ENCODE data around the gene DTX1. TPM values are rescaled to one million over a fixed set of nuclear protein-coding genes. Genes with fewer than 3 reads are reported as not detected.

Gene DTX1
- total and polyA plus RNA-seq, 2 donors (not counting 1 experiment from before 2014, with no cell fraction given): 47.0 to 49.5 TPM

DNA sequence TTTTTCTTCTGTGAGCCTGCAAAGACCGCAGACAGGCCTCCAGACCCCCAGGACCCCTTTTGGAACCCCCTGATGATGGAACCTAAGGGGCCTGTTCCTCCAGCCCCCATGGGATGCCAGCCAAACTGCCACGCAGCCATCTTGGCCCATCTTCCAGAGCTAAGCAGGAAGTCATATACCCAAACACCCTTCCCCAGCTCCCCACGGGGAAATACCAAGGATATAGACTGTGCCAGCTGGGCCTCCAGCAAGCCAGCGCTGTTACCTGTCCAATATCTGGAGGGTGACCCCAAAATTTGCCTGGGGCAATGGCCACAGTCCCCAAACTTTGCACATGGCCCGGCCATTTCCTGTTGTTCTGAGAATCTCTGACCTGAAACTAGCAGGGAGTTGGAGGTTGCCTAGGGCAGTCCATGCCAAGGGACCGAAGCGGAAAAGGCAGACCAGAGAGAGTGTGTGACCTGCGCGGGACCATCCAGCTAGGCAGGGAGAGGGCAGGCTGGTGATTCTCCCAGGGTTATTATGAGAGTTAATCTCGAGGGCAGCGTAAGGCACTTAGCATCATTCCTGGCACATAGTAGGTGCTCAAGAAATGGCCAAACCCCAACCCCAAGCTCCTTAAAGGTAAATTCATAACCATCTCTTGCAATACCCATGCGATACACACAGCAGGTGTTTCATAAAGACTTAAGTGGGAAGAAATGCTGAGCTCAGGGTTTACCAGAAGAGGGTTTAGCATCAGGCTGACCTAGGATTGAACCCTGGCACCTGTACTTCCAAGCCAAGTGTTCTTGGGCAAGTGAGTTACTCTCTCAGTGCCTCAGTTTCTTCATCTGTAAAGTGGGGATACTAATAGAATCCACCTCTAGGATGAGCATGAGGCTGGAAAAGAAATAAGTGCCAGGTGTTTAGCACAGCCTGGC, 81.6 kb downstream of the DTX1 start:
- Histone ChIP-seq H4K20me1 (ENCODE audit: control insufficient read depth, insufficient read depth, low read length, poor library complexity, severe bottlenecking) (no peaks in the 10 kb centered on the region), H3K4me3 (ENCODE audit: control extremely low read depth in 1 of 5, extremely low read depth in 1 of 5, insufficient read depth in 1 of 5, low read depth in 2 of 5, low read length in 4 of 5) (no peak overlapping the region), H3K9ac (ENCODE audit: low read length) (no peak overlapping the region), H3K4me1 (ENCODE audit: control insufficient read depth in 2 of 2, insufficient read depth in 2 of 2, low read length in 2 of 2) (peaks cover 27 to 38% of the 10 kb centered on the region in 2 donors), H3K79me2 (ENCODE audit: control insufficient read depth, insufficient read depth, low read length) (no peaks in the 10 kb centered on the region), H3K9me3 (ENCODE audit: control extremely low read depth in 1 of 3, control insufficient read depth in 2 of 3, insufficient read depth in 1 of 3, low read length in 2 of 3) (no peaks in the 10 kb centered on the region), H3K27ac (ENCODE audit: low read length in 2 of 2) (no peak overlapping the region), H2AFZ (ENCODE audit: insufficient read depth, low read depth, low read length, poor library complexity, severe bottlenecking) (no peak overlapping the region), H3K27me3 (replicated peaks in 1 of 4; ENCODE audit: control extremely low read depth in 1 of 4, control insufficient read depth in 3 of 4, insufficient read depth in 4 of 4, low read length in 3 of 4) (peaks cover 0 to 21% (median 6%) of the 10 kb centered on the region in 4 experiments), H3K36me3 (replicated peaks in 1 of 2; ENCODE audit: control extremely low read depth in 1 of 2, control insufficient read depth in 1 of 2, extremely low read depth in 1 of 2, insufficient read depth in 2 of 2, low read length in 1 of 2) (no peaks in the 10 kb centered on the region), H3K4me2 (replicated peaks; ENCODE audit: low read depth, low read length, poor library complexity, severe bottlenecking) (no peak overlapping the region)
- ChIA-PET CTCF (interaction anchor here (0.8 to 2.0 kb wide), 4 partner anchors 15 to 146 kb away, joined by 3 to 5 read pairs (median 4); no protein-coding TSS in a partner anchor), POLR2A (no interaction called here)
- ATAC-seq (ENCODE audit: low read depth) (no peak), DNase-seq (no peak)
- Mint-ChIP-seq H3K4me3 (no peak overlapping the region), H3K27me3 (peaks cover 6% of the 10 kb centered on the region), H3K9me3 (ENCODE audit: insufficient read depth) (no peaks in the 10 kb centered on the region), H3K27ac (no peak overlapping the region), H3K4me1 (peaks cover 32% of the 10 kb centered on the region)
- no peak for TF ChIP-seq EZH2 (IDR thresholded peaks at IDR 0.05; ENCODE audit: borderline replicate concordance, insufficient read depth, low read depth, low read length, poor library complexity, severe bottlenecking)
- TF ChIP-seq, protein P1, sequence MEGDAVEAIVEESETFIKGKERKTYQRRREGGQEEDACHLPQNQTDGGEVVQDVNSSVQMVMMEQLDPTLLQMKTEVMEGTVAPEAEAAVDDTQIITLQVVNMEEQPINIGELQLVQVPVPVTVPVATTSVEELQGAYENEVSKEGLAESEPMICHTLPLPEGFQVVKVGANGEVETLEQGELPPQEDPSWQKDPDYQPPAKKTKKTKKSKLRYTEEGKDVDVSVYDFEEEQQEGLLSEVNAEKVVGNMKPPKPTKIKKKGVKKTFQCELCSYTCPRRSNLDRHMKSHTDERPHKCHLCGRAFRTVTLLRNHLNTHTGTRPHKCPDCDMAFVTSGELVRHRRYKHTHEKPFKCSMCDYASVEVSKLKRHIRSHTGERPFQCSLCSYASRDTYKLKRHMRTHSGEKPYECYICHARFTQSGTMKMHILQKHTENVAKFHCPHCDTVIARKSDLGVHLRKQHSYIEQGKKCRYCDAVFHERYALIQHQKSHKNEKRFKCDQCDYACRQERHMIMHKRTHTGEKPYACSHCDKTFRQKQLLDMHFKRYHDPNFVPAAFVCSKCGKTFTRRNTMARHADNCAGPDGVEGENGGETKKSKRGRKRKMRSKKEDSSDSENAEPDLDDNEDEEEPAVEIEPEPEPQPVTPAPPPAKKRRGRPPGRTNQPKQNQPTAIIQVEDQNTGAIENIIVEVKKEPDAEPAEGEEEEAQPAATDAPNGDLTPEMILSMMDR (IDR thresholded peaks at IDR 0.05): no peak
- 69% methylated on average over 9 of the region's 12 CpGs for WGBS (ENCODE audit: insufficient coverage)
- intact Hi-C loops (cut with micrococcal nuclease): no loop called here

GRCh38 chr12:113138826-113139225, 82.3 kb downstream of the DTX1 start:
- ATAC-seq (ENCODE audit: low read depth) (no peak), DNase-seq (no peak)
- peaks cover 34% of the 10 kb centered on the region for H3K4me1 Mint-ChIP-seq
- no peak overlapping the region for H3K4me3 ChIP-seq (ENCODE audit: control extremely low read depth in 1 of 5, extremely low read depth in 1 of 5, insufficient read depth in 1 of 5, low read depth in 2 of 5, low read length in 4 of 5)
- H3K27ac Mint-ChIP-seq: no peak overlapping the region
- ChIA-PET POLR2A (no interaction called here), CTCF (interaction anchor here (0.8 to 2.0 kb wide), 4 partner anchors 14 to 146 kb away, joined by 3 to 5 read pairs (median 4); no protein-coding TSS in a partner anchor)
- no peak overlapping the region for H2AFZ ChIP-seq (ENCODE audit: insufficient read depth, low read depth, low read length, poor library complexity, severe bottlenecking)
- no peak overlapping the region for H3K4me2 ChIP-seq (replicated peaks; ENCODE audit: low read depth, low read length, poor library complexity, severe bottlenecking)
- TF ChIP-seq EZH2 (IDR thresholded peaks at IDR 0.05; ENCODE audit: borderline replicate concordance, insufficient read depth, low read depth, low read length, poor library complexity, severe bottlenecking): no peak
- TF ChIP-seq, protein P1 (IDR thresholded peaks at IDR 0.05): no peak
- intact Hi-C loops (cut with micrococcal nuclease): no loop called here
- H3K9me3 ChIP-seq (ENCODE audit: control extremely low read depth in 1 of 3, control insufficient read depth in 2 of 3, insufficient read depth in 1 of 3, low read length in 2 of 3): no peaks in the 10 kb centered on the region
- peaks cover 27 to 38% of the 10 kb centered on the region in 2 donors for H3K4me1 ChIP-seq (ENCODE audit: control insufficient read depth in 2 of 2, insufficient read depth in 2 of 2, low read length in 2 of 2)
- H4K20me1 ChIP-seq (ENCODE audit: control insufficient read depth, insufficient read depth, low read length, poor library complexity, severe bottlenecking): no peaks in the 10 kb centered on the region
- no peaks in the 10 kb centered on the region for H3K36me3 ChIP-seq (replicated peaks in 1 of 2; ENCODE audit: control extremely low read depth in 1 of 2, control insufficient read depth in 1 of 2, extremely low read depth in 1 of 2, insufficient read depth in 2 of 2, low read length in 1 of 2)
- H3K27me3 Mint-ChIP-seq: peaks cover 6% of the 10 kb centered on the region
- H3K27me3 ChIP-seq (replicated peaks in 1 of 4; ENCODE audit: control extremely low read depth in 1 of 4, control insufficient read depth in 3 of 4, insufficient read depth in 4 of 4, low read length in 3 of 4): peaks cover 0 to 21% (median 6%) of the 10 kb centered on the region in 4 experiments
- no peak overlapping the region for H3K27ac ChIP-seq (ENCODE audit: low read length in 2 of 2)
- 100% methylated on average over 2 of the region's 3 CpGs for WGBS (ENCODE audit: insufficient coverage)
- no peak overlapping the region for H3K4me3 Mint-ChIP-seq
- no peaks in the 10 kb centered on the region for H3K79me2 ChIP-seq (ENCODE audit: control insufficient read depth, insufficient read depth, low read length)
- no peak overlapping the region for H3K9ac ChIP-seq (ENCODE audit: low read length)
- H3K9me3 Mint-ChIP-seq (ENCODE audit: insufficient read depth): no peaks in the 10 kb centered on the region
